HL-60 (cell line): ENCODE results near the gene CCDC116.
A peak's percentile ranks its signal among the peaks of the same experiment; 100 is the strongest.
"Not testable (repeated sequence)": the region's sequence is repeated elsewhere in the genome, so short reads cannot be mapped to it uniquely, and the experiment has no call there.

ENCODE experiments used
- DNase-seq, 2 experiments: peaks; one replicate each; pipeline ENCODE4 v3.0.0-alpha.2; 2010 to 2020; ENCODE audit warnings: low read depth in 1 of 2, low spot score in 1 of 2
- H3K27ac ChIP-seq: fragments of 250-450 bp; sonication (Bioruptor Pico); replicated peaks from 2 replicates; pipeline ENCODE4 v1.5.1; 2020; ENCODE audit warnings: mild to moderate bottlenecking, moderate library complexity
- H3K27me3 ChIP-seq: fragments of 250-450 bp; sonication (Bioruptor Pico); 2 replicates; pipeline ENCODE4 v1.5.1; 2021; ENCODE audit warnings: mild to moderate bottlenecking, moderate library complexity; ENCODE audit not compliant: insufficient read depth, poor library complexity, severe bottlenecking
- H3K4me3 ChIP-seq: replicated peaks from 2 replicates; pipeline ENCODE4 v1.5.1; 2011; ENCODE audit warnings: mild to moderate bottlenecking, control low read depth, low read length; ENCODE audit not compliant: insufficient read depth
- CTCF ChIP-seq: IDR thresholded peaks from one replicate; pipeline ENCODE4 v1.5.1; 2011; ENCODE audit warnings: low read length, control low read depth, inconsistent platforms; ENCODE audit not compliant: insufficient read depth
- GABPA ChIP-seq: IDR thresholded peaks from 2 replicates; pipeline ENCODE4 v1.6.1; 2012; ENCODE audit warnings: low read depth
- POLR2AphosphoS5 ChIP-seq: IDR thresholded peaks from 2 replicates; pipeline ENCODE4 v1.6.1; 2012; ENCODE audit warnings: low read depth
- SPI1 ChIP-seq: IDR thresholded peaks from 2 replicates; pipeline ENCODE4 v1.6.1; 2012; ENCODE audit warnings: low read depth, mild to moderate bottlenecking, borderline replicate concordance
- TF ChIP-seq, protein P1 (sequence below): IDR thresholded peaks from 2 replicates; pipeline ENCODE4 v1.6.1; 2012; ENCODE audit warnings: low read depth; ENCODE audit not compliant: insufficient replicate concordance

CCDC116 gene

DNA sequence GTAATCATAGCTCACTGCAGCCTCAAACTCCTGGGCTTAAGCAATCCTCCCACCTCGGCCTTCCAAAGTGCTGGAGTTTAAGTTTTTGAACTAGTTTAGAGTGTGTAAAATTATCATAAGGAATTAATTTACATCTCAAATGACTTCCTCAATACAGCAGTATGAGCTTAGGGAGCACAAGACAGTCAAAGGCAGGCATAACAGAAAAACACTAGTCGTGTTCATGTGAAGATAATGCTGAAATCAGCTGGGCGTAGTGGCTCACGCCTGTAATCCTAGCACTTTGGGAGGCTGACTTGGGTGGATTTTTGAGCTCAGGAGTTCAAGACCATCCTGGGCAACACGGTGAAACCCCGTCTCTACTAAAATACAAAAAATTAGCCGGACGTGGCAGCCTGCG lies 28.6 kb upstream of the CCDC116 start:
- H3K27me3 ChIP-seq = no peaks in the 10 kb centered on the region
- H3K4me3 ChIP-seq = no peak overlapping the region
- TF ChIP-seq CTCF (no peak), SPI1 (peak; percentile 38; the same call in 1 of the 2 replicates)
- no peak overlapping the region for H3K27ac ChIP-seq
- no peak for DNase-seq

GRCh38 chr22:21605887-21606564 lies 26.5 kb upstream of the CCDC116 start:
- Histone ChIP-seq H3K27ac (no peak overlapping the region), H3K27me3 (no peaks in the 10 kb centered on the region), H3K4me3 (no peak overlapping the region)
- DNase-seq = no peak
- TF ChIP-seq POLR2AphosphoS5 = no peak
- no peak for TF ChIP-seq CTCF
- no peak for TF ChIP-seq SPI1
- no peak for TF ChIP-seq GABPA
- TF ChIP-seq, protein P1, sequence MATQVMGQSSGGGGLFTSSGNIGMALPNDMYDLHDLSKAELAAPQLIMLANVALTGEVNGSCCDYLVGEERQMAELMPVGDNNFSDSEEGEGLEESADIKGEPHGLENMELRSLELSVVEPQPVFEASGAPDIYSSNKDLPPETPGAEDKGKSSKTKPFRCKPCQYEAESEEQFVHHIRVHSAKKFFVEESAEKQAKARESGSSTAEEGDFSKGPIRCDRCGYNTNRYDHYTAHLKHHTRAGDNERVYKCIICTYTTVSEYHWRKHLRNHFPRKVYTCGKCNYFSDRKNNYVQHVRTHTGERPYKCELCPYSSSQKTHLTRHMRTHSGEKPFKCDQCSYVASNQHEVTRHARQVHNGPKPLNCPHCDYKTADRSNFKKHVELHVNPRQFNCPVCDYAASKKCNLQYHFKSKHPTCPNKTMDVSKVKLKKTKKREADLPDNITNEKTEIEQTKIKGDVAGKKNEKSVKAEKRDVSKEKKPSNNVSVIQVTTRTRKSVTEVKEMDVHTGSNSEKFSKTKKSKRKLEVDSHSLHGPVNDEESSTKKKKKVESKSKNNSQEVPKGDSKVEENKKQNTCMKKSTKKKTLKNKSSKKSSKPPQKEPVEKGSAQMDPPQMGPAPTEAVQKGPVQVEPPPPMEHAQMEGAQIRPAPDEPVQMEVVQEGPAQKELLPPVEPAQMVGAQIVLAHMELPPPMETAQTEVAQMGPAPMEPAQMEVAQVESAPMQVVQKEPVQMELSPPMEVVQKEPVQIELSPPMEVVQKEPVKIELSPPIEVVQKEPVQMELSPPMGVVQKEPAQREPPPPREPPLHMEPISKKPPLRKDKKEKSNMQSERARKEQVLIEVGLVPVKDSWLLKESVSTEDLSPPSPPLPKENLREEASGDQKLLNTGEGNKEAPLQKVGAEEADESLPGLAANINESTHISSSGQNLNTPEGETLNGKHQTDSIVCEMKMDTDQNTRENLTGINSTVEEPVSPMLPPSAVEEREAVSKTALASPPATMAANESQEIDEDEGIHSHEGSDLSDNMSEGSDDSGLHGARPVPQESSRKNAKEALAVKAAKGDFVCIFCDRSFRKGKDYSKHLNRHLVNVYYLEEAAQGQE = no peak

GRCh38 chr22:21606775-21607174 lies 25.8 kb upstream of the CCDC116 start:
- TF ChIP-seq GABPA (no peak), SPI1 (no peak), CTCF (no peak), POLR2AphosphoS5 (no peak)
- TF ChIP-seq, protein P1 = no peak
- Histone ChIP-seq H3K27ac (no peak overlapping the region), H3K4me3 (no peak overlapping the region), H3K27me3 (no peaks in the 10 kb centered on the region)
- DNase-seq = no peak

- H3K4me3 ChIP-seq, H3K27me3 ChIP-seq, H3K27ac ChIP-seq, DNase-seq: not testable (repeated sequence)
These were observed 22.9 kb upstream of the CCDC116 start for GRCh38 chr22:21609556-21610157.
